ENCODE measurements around the gene PPM1A.
A peak's percentile ranks its signal among the peaks of the same experiment; 100 is the strongest.

PPM1A gene

GRCh38 chr14:60226298-60226697 lies 22.7 kb upstream of the PPM1A start:
- DNase-seq (ENCODE audit: low read depth in 2 of 2), result no peak

GRCh38 chr14:60227291-60227690 lies 21.7 kb upstream of the PPM1A start:
- DNase-seq (ENCODE audit: low read depth in 2 of 2), result no peak

DNA sequence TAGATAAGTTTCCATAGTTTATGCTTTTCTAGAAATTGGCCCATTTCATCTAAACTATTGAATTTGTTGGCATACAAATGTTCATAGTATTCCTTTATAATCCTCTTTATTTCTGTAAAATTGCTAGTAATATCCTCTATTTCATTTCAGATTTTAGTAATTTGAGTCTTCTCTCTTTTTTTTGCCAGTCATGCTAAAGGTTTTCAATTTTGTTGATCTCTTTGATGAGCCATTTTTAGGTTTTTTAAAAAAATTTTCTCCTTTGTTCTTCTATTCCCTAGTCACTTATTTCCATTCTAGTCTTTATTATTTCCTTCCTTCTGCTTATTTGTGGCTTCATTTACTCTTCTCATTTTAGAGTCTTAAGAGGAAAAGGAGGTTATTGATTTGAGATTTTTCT lies 19.4 kb upstream of the PPM1A start:
- DNase-seq (ENCODE audit: low read depth in 2 of 2), result no peak

DNA sequence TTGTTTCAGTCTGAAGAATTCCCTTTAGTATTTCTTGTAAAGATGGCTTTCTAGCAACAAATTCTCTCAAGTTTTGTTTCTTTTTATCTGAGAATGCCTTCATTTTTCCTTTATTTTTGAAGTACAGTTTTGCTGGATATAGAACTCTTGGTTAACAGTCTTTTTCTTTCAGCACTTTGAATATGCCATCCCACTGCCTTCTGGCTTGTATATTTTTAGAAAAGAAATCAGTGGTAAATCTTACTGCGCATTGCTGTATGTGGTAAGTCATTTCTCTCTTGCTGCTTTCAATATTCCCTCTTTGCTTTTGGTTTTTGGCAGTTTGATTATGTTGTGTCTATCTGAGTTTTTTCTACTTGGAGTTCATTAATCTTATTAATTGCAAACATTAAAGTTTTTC lies 16.8 kb upstream of the PPM1A start:
- no peak for DNase-seq (ENCODE audit: low read depth in 2 of 2)

- no peak for DNase-seq (ENCODE audit: low read depth in 2 of 2)
These were observed 15.8 kb upstream of the PPM1A start for GRCh38 chr14:60233251-60233650.

GRCh38 chr14:60233891-60234290 lies 15.1 kb upstream of the PPM1A start:
- DNase-seq (ENCODE audit: low read depth in 2 of 2), result no peak

- DNase-seq (ENCODE audit: low read depth in 2 of 2), result no peak
These were observed 13.6 kb upstream of the PPM1A start for GRCh38 chr14:60235440-60235839.

DNA sequence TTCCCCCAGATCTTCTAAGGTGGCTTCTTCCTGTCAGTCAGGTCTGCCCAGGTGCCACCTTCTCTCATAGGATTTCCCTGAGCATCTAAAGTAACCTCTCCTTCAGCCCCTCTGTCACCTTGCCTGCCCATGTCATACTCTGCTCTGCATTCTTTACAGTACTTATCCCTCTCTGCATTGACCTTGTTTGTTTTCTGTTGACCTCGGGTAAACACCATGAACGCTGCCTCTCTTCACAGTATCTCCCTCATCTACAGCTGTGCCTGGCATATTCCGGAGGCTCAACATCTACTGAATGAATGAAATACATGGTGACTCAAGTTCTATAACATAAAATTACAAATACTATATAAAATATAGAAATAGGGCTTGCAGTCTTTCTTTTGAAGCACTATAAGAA lies 10.1 kb upstream of the PPM1A start:
- no peak for DNase-seq (ENCODE audit: low read depth in 2 of 2)

GRCh38 chr14:60240139-60240856 lies 8.7 kb upstream of the PPM1A start:
- no peak for DNase-seq (ENCODE audit: low read depth in 2 of 2)

- DNase-seq (ENCODE audit: low read depth in 2 of 2), result no peak
These were observed 7.9 kb upstream of the PPM1A start for GRCh38 chr14:60241091-60241490.

DNA sequence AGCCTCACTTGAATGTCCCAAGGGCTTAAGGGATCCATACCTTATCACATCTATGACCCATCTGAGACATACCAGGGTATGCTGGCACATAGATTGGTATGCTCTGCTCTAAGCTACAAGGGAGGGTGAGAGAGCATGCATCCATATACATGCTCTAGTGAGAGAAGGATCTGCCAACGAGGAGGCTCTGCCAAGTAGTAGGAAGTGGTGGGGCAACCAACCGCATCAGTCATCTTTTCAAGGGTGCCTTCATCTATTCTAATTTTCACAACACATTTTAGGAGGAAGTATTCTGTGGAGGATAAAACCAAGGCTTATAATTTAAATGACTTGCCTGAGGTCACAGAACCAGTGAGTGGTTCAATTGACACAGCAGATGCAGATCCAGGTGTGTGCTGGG lies 6.6 kb upstream of the PPM1A start:
- DNase-seq (ENCODE audit: low read depth in 2 of 2), result no peak

DNA sequence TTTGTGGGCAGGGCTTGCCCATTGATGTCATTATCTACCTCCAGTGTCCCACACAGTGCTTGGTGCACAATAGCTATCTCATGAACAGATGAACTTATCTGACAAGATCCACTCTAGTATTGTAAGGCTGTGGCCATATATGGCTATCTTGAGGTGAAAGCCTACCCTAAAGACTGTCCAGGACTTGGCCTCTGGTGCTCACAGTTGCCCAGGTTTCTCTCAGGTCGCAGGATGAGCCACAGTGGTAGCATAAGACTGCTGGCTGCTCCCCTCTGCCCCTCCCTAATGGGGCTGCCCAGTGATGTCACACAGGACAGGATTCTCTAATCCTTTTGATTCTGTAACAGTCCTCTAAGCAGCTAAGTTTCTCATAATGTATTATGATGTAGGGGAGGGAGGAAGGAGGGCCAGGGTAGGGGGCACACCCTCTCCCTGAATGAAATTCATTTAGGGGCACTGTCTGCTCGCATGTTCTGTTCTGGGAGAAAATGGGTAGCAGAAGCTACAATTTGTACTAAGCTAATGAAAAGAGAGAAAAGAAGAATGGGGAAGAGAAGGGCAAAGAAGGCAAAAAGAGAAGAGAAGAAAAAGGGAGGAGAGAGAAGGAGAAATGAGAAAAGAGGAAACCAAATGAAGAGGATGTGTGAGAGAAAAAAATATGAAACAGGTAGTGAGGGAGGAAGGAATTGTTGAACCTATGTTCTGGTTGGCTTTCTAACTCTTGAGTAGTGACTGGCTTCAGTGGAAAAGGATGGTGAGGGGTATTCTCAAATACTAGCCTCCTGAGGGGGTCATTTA lies 3.4 kb upstream of the PPM1A start:
- no peak for DNase-seq (ENCODE audit: low read depth in 2 of 2)

GRCh38 chr14:60247994-60248696 lies 876 bp upstream of the PPM1A start:
- DNase-seq (ENCODE audit: low read depth in 2 of 2), result peak; percentile 59 to 65

DNA sequence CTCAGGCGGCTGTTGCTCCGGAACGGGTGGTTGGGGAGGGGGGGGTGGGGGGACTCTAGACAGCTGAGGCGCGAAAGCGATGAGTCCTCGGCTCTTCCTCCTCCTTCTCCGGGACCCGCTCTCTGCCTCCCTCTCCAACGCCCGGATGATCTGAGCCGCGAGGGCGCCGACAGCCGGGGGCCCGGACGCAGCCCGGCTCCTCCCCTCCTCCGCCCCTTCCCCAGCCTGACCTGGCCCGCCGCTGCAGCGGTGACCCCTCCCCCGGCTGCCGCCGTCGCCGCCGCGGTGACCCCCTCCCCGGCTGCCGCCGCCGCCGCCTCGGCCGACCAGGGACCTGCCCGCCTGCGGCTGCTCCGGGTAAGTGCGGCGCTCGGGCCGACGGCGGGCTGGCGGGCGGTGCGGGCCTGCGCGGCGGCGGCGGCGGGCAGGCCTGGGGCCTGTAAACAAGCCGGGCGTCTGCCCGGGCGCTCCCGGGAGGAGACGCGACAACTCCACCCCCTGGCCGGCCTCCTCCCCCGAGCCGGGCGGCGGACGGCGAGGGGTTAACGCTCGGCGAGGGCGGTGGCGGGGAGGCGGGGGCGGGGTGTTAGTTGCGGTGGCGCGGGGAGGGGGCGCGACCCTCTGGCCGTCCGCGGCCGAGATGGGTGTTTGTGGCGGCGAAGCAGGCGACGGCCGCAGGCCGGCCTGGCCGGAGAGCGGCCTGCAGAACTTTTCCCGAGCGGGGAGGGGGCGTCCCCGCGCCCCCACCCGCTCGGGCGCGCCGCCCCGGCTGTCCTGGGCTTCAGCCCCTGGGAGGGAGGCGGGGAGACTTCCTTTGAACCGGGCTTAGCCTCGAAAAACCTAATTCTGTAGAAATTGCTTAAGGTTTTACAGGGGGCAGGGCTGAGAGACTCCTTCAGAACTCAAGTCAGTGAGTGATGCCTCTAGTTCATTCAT lies 568 bp downstream of the PPM1A start:
- peak; percentile 48 to 52 for DNase-seq (ENCODE audit: low read depth in 2 of 2)

DNA sequence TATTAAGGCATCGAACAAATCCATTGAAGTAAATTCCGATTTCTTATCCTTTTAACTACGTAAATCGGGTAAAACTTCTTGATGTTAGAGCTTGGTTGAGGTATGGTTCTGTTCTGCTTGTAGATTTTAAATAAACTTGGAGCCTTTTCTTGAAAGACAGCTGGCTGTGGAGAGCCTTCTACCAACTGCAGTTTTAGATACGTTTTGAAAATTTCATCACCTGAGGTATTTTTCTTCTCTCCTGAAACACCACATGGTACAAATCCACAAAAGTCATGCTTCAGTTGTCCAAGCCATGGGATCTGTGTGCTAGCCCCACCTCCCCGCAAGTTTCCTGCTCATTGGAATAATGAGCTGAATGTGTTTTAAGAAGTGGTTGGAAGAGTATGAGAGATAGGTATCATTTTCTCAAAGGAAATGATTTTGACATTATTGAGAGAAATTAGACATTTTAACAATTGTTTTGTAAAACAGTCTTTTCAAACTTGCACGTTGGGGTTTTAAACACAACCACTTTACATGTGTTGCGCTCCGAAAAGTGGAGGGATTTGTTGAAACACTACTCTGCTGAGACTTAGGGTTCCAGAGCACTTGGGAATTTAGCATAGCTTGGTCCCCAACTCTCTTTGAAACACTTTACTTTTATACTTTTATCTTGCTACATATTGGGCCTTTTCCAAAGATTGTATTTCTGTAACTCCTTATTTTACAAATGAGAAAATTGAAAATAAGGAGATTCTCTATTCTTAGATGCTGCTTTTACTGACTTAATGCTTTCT lies 1.4 kb downstream of the PPM1A start:
- no peak for DNase-seq (ENCODE audit: low read depth in 2 of 2)

DNA sequence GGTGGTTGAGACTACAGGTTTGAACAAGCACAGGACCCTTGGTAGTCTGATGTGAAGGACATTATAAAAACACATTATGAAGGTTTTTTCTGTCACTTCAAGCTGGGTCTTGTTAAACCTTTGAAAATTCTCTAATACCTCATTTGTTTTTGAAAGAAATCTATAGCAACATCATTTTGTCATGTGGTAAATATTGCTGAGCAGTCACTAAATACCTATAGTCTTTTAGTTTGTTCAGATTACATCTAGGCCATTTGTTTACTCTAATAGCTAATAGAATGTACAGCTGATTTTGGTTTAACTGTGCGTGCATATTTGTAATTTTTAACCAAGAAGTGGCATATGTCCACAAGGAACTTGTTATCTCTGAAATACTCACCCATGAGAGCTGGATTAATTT lies 2.9 kb downstream of the PPM1A start:
- DNase-seq (ENCODE audit: low read depth in 2 of 2), result no peak

- no peak for DNase-seq (ENCODE audit: low read depth in 2 of 2)
These were observed 3.6 kb downstream of the PPM1A start for GRCh38 chr14:60252630-60253029.

GRCh38 chr14:60253649-60254048 lies 4.6 kb downstream of the PPM1A start:
- DNase-seq (ENCODE audit: low read depth in 2 of 2), result no peak

DNA sequence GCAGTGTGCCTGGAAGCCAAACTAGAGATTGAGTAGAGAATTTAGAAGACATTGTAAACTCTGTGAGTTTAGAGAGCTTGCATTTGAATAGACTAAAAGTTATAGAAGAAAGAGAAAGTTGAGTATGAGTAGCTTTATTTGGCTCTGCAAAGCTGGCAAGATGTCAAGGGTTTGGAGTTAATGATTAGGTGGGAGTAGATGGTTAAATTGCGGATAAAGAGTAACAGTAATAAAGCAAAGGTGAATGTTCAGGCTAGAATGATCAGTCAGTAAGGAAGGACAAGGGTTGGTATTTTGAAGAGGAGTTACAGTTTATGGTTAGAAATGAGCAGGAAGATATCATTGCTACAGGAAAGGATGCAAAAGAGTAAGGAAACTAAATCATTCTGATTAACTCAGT lies 5.2 kb downstream of the PPM1A start:
- DNase-seq (ENCODE audit: low read depth in 2 of 2), result no peak

- no peak for DNase-seq (ENCODE audit: low read depth in 2 of 2)
These were observed 8.8 kb downstream of the PPM1A start for GRCh38 chr14:60257865-60258264.

DNA sequence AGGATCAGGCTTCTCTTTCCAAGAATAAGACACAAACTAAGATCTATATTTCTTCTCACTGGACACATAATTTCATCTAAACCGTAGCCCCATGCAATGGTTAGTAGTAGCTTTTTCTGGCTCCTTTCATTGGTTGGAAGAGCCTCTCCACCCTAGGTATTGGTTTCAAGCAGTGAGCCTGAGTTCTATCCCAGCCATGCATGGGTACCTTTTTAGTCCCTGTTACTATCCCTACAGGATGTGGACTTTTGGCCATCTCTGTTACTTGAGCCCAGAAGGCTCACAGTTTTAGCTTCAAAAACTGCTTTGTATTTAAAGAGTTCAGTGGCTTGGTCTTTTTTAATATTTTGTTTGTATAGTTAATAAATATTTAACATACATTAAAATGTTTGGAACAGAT lies 16.1 kb downstream of the PPM1A start:
- no peak for DNase-seq (ENCODE audit: low read depth in 2 of 2)
